Measurements from ENCODE around the gene CYGB. TPM values are rescaled to one million over a fixed set of nuclear protein-coding genes. Genes with fewer than 3 reads are reported as not detected.

The CYGB gene
- total and polyA plus RNA-seq, 2 of the 13 experiments (the other 11 are each of a cell fraction or from before 2014, with no cell fraction given) = 18.9 to 27.1 TPM

DNA sequence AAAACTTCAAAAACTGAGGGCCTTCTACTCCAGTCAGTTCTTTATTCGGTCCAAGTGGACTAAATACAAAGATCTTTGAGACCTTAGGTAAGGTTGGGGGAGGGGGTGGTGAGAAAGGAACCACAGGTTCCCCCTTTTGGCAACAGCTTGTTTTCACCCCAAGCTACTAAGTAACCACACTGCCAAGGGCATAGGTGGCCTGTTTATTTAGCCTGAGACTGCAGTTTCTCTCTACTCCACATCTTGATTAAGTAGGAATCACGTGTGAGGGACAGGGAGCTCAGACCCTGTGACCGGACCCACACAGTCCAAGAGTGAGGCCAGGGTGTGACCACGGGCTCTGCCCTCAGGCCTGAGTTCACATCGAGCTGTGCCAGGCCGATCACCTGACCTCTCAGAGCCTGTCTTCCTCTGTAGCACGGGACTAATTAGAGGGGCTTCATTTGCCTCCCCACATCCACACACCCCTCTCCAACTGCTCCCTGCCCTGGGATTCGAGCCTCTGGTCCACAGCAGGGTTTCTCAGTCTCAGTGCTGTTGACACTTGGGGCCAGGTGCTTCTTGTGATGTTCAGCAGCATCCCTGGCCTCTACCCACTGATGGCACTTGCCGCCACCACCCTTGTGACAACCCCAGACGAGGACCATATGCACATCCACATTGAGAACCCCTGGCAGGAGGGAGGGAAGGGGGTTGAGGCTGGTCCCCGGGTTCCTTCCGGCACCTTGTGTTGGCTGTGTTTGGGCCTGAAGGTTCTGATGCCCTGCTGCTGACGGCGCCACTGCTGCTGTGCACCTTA, 30.3 kb upstream of the CYGB start:
- ChIA-PET POLR2A (interaction anchor here (0.7 to 6.8 kb wide), 17 partner anchors 10 to 1674 kb away, joined by 3 to 129 read pairs (median 4); no protein-coding TSS in a partner anchor), CTCF (ENCODE audit: low intra/inter-chr PET ratio, low total read pairs) (no interaction called here)
- H3K36me3 ChIP-seq (replicated peaks in 1 of 2; ENCODE audit: control insufficient read depth in 1 of 2, insufficient read depth in 2 of 2, low read length in 2 of 2) = peaks cover under 1 to 23% of the 10 kb centered on the region in 2 experiments
- H3K79me2 ChIP-seq (ENCODE audit: insufficient read depth, low read length) = peaks cover 2% of the 10 kb centered on the region
- peaks cover 75% of the 10 kb centered on the region for H3K4me1 ChIP-seq (ENCODE audit: insufficient read depth, low read length)
- H3K9me3 ChIP-seq (ENCODE audit: low read length) = no peaks in the 10 kb centered on the region
- no peak overlapping the region for H2AFZ ChIP-seq (ENCODE audit: low read length)
- H3K4me3 ChIP-seq (replicated peaks in 1 of 3; ENCODE audit: insufficient read depth in 1 of 3, low read depth in 2 of 3, low read length in 3 of 3) = no peak overlapping the region
- in situ Hi-C loops (cut with HindIII; ENCODE audit: extremely low pct_ligation_motif_present, low pct_unique_long_range_greater_than_20kb) (loop anchor here (10.0 kb wide), 1 partner anchor 57 kb away; no protein-coding TSS in a partner anchor), intact Hi-C loops (cut with micrococcal nuclease; ENCODE audit: unreplicated experiment) (no loop called here)
- peak overlapping the region; percentile 0; the same call in 1 of the 2 replicates for H3K9ac ChIP-seq (ENCODE audit: insufficient read depth, low read depth, low read length)
- ATAC-seq (peak; percentile 45), FAIRE-seq (no peak), DNase-seq (ENCODE audit: low spot score) (peak; percentile 60)
- 41% methylated on average over 12 of the region's 14 CpGs for WGBS (ENCODE audit: low lambda C conversion rate)
- BruUV-seq (replicated peaks) = no TSS peak
- H3K27ac ChIP-seq (ENCODE audit: extremely low read length, insufficient read depth, low read length) = peak overlapping the region; percentile 45
- H3K27me3 ChIP-seq (ENCODE audit: control insufficient read depth in 1 of 2, insufficient read depth in 2 of 2, low read length in 2 of 2) = no peaks in the 10 kb centered on the region
- peak overlapping the region; percentile 34 for H3K4me2 ChIP-seq (ENCODE audit: low read depth, low read length)
- peaks cover 25% of the 10 kb centered on the region for H4K20me1 ChIP-seq (ENCODE audit: insufficient read depth, low read length)
- TF ChIP-seq SRSF9 (IDR thresholded peaks at IDR 0.05; ENCODE audit: borderline replicate concordance, insufficient read depth, low read depth, low read length, poor library complexity, severe bottlenecking) (no peak), ZFP91 (CRISPR knock-in tag; IDR thresholded peaks at IDR 0.05; ENCODE audit: borderline replicate concordance) (peak; percentile 40), ZNF784 (CRISPR knock-in tag; IDR thresholded peaks at IDR 0.05; ENCODE audit: borderline replicate concordance) (no peak), ZNF234 (CRISPR knock-in tag; conservative IDR thresholded peaks at IDR 0.05) (no peak), SCMH1 (CRISPR knock-in tag; IDR thresholded peaks at IDR 0.05; ENCODE audit: borderline replicate concordance) (no peak), ZNF724P (CRISPR knock-in tag; IDR thresholded peaks at IDR 0.05; ENCODE audit: borderline replicate concordance) (no peak), FOXK1 (CRISPR knock-in tag; IDR thresholded peaks at IDR 0.05; ENCODE audit: borderline replicate concordance, low read depth) (peak; percentile 16; the same call in 1 of the 2 replicates), ZNF232 (CRISPR knock-in tag; IDR thresholded peaks at IDR 0.05; ENCODE audit: borderline replicate concordance) (no peak), PCBP2 (optimal IDR thresholded peaks at IDR 0.05; ENCODE audit: low read depth, low read length, poor library complexity, severe bottlenecking) (no peak), ZNF501 (CRISPR knock-in tag; IDR thresholded peaks at IDR 0.05) (no peak; the same call in 1 of the 2 replicates), PITX1 (CRISPR knock-in tag; IDR thresholded peaks at IDR 0.05) (no peak), RBM22 (optimal IDR thresholded peaks at IDR 0.05; ENCODE audit: low read length) (peak; percentile 87), BCL6 (CRISPR knock-in tag; IDR thresholded peaks at IDR 0.05) (peak; percentile 69), ZMYM4 (CRISPR knock-in tag; IDR thresholded peaks at IDR 0.05) (no peak), SNAPC4 (CRISPR knock-in tag; IDR thresholded peaks at IDR 0.05) (no peak)
